ENCODE measurements around the gene CCDC83.
"Not testable (repeated sequence)": the region's sequence is repeated elsewhere in the genome, so short reads cannot be mapped to it uniquely, and the experiment has no call there.

The CCDC83 gene

DNA sequence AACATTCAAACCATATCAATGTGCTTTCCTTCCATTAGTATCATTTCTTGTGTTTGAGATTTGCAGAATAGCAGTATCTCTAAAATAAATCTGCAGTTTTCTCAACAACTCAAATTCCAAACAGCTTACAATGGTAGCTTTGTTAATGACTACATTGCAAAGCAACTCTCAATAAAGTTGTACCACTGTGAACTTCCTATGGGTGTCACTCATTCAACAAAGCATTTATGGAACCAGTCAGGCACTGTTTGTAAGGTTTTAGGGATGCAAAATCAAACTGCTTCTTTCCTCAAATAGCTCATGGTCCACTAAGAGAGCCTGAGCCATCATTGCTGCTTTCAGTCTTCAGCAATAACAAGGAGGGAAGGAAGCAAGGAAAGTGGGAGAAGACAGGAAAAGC is 91.0 kb downstream of the CCDC83 start:
- no peak for DNase-seq

- DNase-seq: peak; percentile 55
These were observed 92.5 kb downstream of the CCDC83 start for GRCh38 chr11:85947431-85948272.

DNA sequence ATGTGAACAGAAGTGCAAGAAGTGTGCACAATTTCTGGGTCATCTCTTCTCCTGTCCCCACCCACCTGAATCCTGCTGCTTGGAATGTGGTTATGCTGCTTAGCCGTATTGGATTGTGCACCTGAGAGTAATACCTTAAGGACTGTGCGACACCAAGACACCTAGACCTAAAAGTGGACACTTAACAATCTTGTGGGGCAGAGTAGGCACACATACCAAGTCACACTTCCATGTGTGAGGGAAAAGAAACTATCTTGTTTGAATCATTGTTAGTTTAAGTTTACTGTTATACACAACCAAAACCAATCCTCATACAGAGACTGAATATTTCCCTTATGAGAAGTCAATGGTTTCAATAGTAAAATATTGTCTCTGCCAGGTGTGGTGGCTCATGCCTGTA is 93.7 kb downstream of the CCDC83 start:
- DNase-seq: no peak

DNA sequence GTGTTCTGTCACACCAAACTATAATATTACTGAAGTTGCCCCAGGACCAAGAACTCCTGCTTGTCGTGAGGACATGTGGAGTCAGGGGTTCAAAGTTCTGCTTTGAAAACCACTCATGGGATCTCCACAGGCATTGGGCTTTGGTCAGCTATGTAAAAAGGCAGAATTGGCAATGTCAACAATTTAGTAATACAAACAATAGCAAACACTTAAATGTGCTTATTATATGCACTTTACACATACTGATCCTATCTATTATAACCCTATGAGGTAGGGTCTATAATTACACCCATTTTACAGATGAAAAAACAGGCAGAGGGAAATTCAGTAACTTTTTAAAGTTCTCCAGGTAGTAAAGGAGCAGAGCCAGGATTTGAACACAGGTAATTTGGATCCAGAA is 94.6 kb downstream of the CCDC83 start:
- DNase-seq: no peak

- no peak for DNase-seq
These were observed 95.3 kb downstream of the CCDC83 start for GRCh38 chr11:85950317-85951048.

GRCh38 chr11:85951049-85951405 is 95.8 kb downstream of the CCDC83 start:
- no peak for DNase-seq

DNA sequence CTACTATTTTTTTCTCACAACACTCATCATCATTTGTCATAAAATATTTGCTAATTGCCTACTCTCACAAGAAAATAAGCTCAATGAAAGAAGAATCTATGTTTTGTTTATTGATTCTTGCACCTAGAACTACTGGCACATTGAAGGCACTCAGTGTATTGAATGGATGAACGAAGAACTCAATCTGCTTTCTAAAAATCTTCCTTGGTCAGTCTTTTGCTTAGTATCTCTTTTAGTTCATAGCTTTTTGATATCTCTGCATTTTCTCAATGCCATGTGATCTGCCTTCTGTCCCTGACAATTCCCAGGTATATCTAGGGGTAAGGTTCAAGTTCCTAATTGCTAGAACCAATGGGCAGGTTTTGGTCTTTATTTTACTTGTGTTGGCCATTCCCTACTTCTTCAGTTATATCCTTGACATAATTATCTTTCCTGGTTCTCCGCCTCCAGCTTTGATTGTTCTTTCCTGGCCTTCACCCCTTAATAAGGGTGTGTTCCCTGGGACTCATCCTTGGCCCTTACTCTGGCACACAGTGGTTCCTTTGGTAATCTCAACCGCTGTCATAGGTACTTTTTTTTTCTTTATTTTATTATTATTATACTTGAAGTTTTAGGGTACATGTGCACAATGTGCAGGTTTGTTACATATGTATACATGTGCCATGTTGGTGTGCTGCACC is 96.4 kb downstream of the CCDC83 start:
- DNase-seq: no peak

DNA sequence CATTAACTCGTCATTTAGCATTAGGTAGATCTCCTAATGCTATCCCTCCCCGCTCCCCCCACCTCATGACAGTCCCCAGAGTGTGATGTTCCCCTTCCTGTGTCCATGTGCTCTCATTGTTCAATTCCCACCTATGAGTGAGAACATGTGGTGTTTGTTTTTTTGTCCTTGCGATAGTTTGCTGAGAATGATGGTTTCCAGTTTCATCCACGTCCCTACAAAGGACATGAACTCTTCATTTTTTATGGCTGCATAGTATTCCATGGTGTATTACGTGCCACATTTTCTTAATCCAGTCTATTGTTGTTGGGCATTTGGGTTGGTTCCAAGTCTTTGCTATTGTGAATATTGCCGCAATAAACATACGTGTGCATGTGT is 96.9 kb downstream of the CCDC83 start:
- DNase-seq: not testable (repeated sequence)

DNA sequence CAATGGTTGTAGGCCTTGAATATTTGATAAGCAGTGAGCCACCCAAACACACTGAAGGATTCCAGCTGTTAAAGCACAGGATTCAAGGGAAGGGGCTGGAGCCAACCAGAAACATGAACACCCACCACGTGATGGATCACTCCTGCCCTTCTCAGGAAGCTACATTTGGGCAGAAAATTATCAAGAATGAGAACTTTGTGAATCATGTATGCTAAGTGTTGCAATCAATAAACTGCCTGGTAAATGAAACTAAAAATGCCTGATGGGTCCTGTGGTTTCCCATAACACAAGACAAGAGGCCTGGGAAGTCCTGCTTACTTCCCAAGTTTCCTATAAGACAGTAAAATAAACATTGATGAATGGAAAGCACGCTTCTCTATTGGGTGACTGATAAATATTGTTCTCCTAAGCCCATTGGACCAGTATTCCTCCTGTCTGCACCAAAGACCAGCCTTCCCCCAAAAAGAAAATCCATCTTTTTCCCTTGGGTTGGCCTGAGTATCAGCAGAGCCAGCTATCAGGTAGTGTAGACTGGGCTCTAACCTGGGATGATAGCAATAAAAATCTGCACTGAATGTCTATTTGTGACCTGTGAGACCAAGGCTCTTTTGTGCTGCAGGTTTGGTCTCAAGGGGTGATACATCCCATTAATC is 98.4 kb downstream of the CCDC83 start:
- DNase-seq: no peak

DNA sequence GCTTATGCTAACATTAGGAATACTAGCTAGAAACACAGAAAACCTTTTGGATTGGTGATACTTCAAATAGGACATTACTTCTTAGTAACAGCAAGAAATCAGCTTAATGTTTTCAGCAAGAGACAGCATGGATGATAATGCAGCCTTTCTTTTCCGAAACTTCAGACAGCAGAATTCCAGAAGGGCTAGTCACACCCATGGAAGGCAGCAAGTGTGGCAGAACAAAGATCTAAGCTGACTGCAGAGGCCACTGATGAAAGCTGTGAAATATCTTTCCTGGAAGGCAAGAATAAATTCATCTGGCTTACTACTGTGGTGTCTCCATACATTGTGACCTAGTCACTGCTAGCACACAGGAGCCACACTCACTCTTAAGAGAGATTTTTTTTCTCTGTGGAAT is 100.3 kb downstream of the CCDC83 start:
- DNase-seq: no peak

GRCh38 chr11:85960678-85961077 is 105.5 kb downstream of the CCDC83 start:
- no peak for DNase-seq

- DNase-seq: no peak
These were observed 105.9 kb downstream of the CCDC83 start for GRCh38 chr11:85961130-85961529.

DNA sequence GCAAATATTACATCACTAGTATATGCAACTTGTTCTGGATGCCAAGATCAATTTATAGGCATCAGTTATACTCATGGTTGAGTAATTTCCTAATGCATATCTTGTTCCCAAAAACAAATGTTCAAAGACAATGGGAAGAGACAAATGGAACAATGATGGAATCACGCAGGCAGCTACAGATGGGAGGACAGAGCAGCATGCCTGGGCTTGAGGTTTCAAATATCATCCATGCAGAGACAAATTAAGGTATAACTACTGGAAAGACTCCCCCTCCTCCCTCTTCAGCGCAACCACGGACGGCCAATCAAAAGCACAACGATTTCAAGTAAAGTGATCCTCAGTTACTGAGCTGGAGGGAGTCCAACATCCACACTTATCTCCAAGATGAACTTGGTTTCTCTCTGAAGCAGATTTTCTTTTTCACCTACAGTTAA is 106.8 kb downstream of the CCDC83 start:
- DNase-seq: no peak

- DNase-seq: no peak
These were observed 110.0 kb downstream of the CCDC83 start for GRCh38 chr11:85965202-85965601.

GRCh38 chr11:85967457-85967856 is 112.3 kb downstream of the CCDC83 start:
- no peak for DNase-seq

Data from activated CD4-positive, alpha-beta T cell treated with anti-CD3 and anti-CD28 coated beads for 48 hours (primary cell).